Measurements from ENCODE around the gene SEC22B. TPM values are rescaled to one million over a fixed set of nuclear protein-coding genes. Genes with fewer than 3 reads are reported as not detected.
"Not testable (repeated sequence)": the region's sequence is repeated elsewhere in the genome, so short reads cannot be mapped to it uniquely, and the experiment has no call there.

Gene SEC22B
- total RNA-seq, 1 experiment from 2014 or later = 25.8 TPM

DNA sequence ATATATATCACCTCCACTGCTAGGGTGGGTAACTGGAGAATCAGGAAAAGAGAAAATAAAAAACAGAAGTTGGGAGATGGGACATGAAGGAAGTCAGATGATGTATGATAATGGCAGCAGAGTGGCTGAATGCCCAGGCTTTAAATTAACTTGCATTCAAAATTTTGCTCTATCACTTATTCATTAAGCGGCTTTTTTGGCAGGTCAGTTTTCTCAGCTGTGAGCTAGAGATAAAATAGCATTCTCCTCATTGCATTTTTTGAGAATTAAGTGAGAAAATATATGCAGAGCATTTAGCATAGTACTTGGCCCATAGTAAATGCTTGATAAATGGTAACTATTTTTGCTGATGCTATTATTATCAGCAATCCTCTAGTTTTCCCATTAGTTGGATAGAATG, 74.7 kb downstream of the SEC22B start:
- CTCF ChIA-PET; H3K4me1 ChIP-seq; H3K4me3 Mint-ChIP-seq (ENCODE audit: unreplicated experiment); intact Hi-C loops (cut with micrococcal nuclease; ENCODE audit: unreplicated experiment); H3K27me3 ChIP-seq (replicated peaks; ENCODE audit: control insufficient read depth, insufficient read depth, low read length); BruUV-seq (replicated peaks); POLR2A ChIA-PET; H3K27me3 Mint-ChIP-seq (ENCODE audit: insufficient read depth, unreplicated experiment); H3K4me3 ChIP-seq (ENCODE audit: low read depth, low read length); H3K9me3 ChIP-seq; H3K9me3 Mint-ChIP-seq (ENCODE audit: unreplicated experiment); DNase-seq; H3K4me1 Mint-ChIP-seq (ENCODE audit: low read depth, unreplicated experiment); H3K27ac Mint-ChIP-seq (ENCODE audit: unreplicated experiment); H3K36me3 ChIP-seq (ENCODE audit: control insufficient read depth, insufficient read depth, low read length); H3K36me3 Mint-ChIP-seq (ENCODE audit: insufficient read depth, unreplicated experiment): not testable (repeated sequence)

Other genes with a start within 250 kb of the SEC22B start
- gene NOTCH2, start 106.9 kb downstream of the SEC22B start, total RNA-seq (2022) = 41.1 and 45.2 TPM in 2 replicates
- gene NBPF8, start 238.5 kb upstream of the SEC22B start, total RNA-seq (2022) = 8.4 and 8.7 TPM in 2 replicates